ENCODE data around the gene INPPL1. TPM values are rescaled to one million over a fixed set of nuclear protein-coding genes. Genes with fewer than 3 reads are reported as not detected.
A peak's percentile ranks its signal among the peaks of the same experiment; 100 is the strongest.

INPPL1 gene
- total and polyA plus RNA-seq, 2 of the 13 experiments (the other 11 are each of a cell fraction or from before 2014, with no cell fraction given): 29.1 to 66.9 TPM

DNA sequence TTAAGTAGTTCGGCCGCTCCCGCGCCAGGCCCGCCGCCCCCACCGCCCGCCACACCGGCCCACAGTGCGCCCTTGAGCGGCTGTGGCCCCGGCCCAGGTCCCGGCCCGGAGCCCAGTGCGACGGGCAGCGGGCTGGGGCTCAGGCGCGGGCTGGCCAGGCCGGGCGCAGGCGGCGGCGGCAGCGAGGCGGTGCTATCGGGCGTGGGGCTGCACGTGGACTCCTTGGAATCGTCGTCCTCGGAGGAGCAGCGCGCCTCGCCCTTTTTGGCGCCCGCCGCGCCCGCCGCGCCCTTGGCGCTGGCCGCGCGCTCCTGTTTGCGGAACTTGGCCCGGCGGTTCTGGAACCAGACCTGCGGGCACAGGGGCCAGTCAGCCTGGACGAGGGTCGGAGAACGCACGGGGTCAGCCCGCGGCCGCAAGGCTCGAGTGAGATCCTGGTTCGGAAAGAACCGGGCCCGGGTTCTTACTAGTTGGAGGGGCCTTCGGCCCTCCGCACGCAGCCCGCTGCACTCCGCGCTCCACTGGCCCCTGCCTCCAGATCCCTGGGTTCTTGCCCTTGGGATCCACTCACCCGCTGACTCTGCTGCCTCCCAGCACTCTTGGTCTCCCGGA lies 15.4 kb downstream of the INPPL1 start (continued):
- TF ChIP-seq, protein P1, sequence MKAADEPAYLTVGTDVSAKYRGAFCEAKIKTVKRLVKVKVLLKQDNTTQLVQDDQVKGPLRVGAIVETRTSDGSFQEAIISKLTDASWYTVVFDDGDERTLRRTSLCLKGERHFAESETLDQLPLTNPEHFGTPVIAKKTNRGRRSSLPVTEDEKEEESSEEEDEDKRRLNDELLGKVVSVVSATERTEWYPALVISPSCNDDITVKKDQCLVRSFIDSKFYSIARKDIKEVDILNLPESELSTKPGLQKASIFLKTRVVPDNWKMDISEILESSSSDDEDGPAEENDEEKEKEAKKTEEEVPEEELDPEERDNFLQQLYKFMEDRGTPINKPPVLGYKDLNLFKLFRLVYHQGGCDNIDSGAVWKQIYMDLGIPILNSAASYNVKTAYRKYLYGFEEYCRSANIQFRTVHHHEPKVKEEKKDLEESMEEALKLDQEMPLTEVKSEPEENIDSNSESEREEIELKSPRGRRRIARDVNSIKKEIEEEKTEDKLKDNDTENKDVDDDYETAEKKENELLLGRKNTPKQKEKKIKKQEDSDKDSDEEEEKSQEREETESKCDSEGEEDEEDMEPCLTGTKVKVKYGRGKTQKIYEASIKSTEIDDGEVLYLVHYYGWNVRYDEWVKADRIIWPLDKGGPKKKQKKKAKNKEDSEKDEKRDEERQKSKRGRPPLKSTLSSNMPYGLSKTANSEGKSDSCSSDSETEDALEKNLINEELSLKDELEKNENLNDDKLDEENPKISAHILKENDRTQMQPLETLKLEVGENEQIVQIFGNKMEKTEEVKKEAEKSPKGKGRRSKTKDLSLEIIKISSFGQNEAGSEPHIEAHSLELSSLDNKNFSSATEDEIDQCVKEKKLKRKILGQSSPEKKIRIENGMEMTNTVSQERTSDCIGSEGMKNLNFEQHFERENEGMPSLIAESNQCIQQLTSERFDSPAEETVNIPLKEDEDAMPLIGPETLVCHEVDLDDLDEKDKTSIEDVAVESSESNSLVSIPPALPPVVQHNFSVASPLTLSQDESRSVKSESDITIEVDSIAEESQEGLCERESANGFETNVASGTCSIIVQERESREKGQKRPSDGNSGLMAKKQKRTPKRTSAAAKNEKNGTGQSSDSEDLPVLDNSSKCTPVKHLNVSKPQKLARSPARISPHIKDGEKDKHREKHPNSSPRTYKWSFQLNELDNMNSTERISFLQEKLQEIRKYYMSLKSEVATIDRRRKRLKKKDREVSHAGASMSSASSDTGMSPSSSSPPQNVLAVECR (CRISPR knock-in tag; IDR thresholded peaks at IDR 0.05; ENCODE audit: borderline replicate concordance): peak; percentile 19; the same call in 1 of the 2 replicates
- TF ChIP-seq AGO2 (optimal IDR thresholded peaks at IDR 0.05; ENCODE audit: low read depth, low read length) (peak; percentile 15), ZNF563 (CRISPR knock-in tag; IDR thresholded peaks at IDR 0.05) (peak; percentile 53; the same call in 1 of the 2 replicates), MYC (CRISPR knock-in tag; IDR thresholded peaks at IDR 0.05; ENCODE audit: borderline replicate concordance) (0 out of 2 replicates have a peak, but pooled peaks have one; percentile 18), RNF2 (conservative IDR thresholded peaks at IDR 0.05; ENCODE audit: low read depth) (0 out of 2 replicates have a peak, but pooled peaks have one; percentile 31), ZNF781 (CRISPR knock-in tag; IDR thresholded peaks at IDR 0.05; ENCODE audit: borderline replicate concordance, not compliant biosample characterization) (no peak), SATB2 (CRISPR knock-in tag; IDR thresholded peaks at IDR 0.05) (no peak), MAZ (IDR thresholded peaks at IDR 0.05; ENCODE audit: borderline replicate concordance, low read depth, low read length) (no peak), MAZ (CRISPR knock-in tag; IDR thresholded peaks at IDR 0.05; ENCODE audit: low read depth) (0 out of 2 replicates have a peak, but pooled peaks have one; percentile 31), TFDP1 (CRISPR knock-in tag; IDR thresholded peaks at IDR 0.05; ENCODE audit: borderline replicate concordance) (peak; percentile 46; the same call in 1 of the 2 replicates), HES4 (CRISPR knock-in tag; IDR thresholded peaks at IDR 0.05; ENCODE audit: borderline replicate concordance) (peak; percentile 34; the same call in 1 of the 2 replicates), ZFX (CRISPR knock-in tag; IDR thresholded peaks at IDR 0.05; ENCODE audit: low read depth) (peak; percentile 25; the same call in 1 of the 2 replicates), ZSCAN21 (CRISPR knock-in tag; IDR thresholded peaks at IDR 0.05; ENCODE audit: borderline replicate concordance) (0 out of 2 replicates have a peak, but pooled peaks have one; percentile 29), MIER3 (CRISPR knock-in tag; IDR thresholded peaks at IDR 0.05; ENCODE audit: borderline replicate concordance) (no peak)
